Keratinocyte (primary cell): ENCODE data around the gene HOMER2.

ENCODE experiments used
- EZH2 ChIP-seq: IDR thresholded peaks from one replicate; pipeline ENCODE4 v1.6.1; 2012; ENCODE audit warnings: inconsistent platforms, mild to moderate bottlenecking, low read length, moderate library complexity
- TF ChIP-seq, protein P1 (sequence below), 3 experiments: IDR thresholded peaks in 1 of 3; conservative IDR thresholded peaks in 1 of 3; optimal IDR thresholded peaks in 1 of 3; 2 replicates in 2 of 3; 3 replicates in 1 of 3; pipeline versions ENCODE3 to v1.5.1; 2011; ENCODE audit warnings: low read length in 3 of 3, mild to moderate bottlenecking in 3 of 3, moderate library complexity in 2 of 3, control low read depth in 1 of 3, inconsistent platforms in 1 of 3; ENCODE audit not compliant: insufficient read depth in 2 of 3; ENCODE audit errors: extremely low read depth in 1 of 3

DNA sequence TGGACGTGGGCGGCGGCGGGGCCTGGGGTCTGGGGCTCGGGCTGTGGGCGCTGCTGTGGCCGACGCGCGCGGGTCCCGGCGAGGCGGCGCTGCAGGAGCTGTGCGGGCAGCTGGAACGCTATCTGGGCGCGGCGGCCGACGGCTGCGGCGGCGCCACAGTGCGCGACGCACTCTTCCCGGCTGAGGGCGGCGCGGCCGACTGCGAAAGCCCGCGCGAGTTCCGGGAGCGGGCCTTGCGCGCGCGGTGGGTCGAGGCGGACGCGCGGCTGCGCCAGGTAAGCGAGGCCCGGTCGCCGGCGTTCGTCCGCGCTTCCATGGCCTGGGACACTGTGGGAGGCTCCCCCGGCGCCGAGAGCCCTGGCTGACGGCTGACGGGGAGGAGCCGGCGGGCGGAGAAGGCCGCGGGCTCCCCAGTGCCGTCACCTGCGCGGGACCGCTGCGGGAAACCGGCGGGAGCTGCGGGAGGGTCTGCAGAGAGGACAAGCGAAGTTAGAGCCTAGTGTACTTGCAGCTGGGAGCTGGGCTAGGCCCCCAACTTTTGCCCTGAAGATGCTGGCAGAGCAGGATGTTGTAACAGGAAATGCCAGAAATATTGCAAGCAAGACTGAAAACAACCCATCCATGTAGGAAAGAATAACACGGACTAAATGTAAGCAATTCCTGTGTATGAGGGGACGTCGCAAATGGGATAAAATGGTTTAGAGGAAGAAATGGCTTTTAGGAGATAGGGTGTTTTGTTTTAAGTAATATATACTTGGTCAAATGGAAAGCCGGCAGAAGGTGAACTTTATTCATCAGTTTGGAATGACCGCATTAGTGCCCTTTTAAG, 142.2 kb downstream of the HOMER2 start:
- TF ChIP-seq, protein P1, sequence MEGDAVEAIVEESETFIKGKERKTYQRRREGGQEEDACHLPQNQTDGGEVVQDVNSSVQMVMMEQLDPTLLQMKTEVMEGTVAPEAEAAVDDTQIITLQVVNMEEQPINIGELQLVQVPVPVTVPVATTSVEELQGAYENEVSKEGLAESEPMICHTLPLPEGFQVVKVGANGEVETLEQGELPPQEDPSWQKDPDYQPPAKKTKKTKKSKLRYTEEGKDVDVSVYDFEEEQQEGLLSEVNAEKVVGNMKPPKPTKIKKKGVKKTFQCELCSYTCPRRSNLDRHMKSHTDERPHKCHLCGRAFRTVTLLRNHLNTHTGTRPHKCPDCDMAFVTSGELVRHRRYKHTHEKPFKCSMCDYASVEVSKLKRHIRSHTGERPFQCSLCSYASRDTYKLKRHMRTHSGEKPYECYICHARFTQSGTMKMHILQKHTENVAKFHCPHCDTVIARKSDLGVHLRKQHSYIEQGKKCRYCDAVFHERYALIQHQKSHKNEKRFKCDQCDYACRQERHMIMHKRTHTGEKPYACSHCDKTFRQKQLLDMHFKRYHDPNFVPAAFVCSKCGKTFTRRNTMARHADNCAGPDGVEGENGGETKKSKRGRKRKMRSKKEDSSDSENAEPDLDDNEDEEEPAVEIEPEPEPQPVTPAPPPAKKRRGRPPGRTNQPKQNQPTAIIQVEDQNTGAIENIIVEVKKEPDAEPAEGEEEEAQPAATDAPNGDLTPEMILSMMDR (optimal IDR thresholded peaks at IDR 0.05 in 1 of 3, IDR thresholded peaks at IDR 0.05 in 1 of 3, conservative IDR thresholded peaks at IDR 0.05 in 1 of 3; ENCODE audit: extremely low read depth in 1 of 3, insufficient read depth in 2 of 3, low read length in 3 of 3): no peak
- no peak for TF ChIP-seq EZH2
